ENCODE results near the gene HDAC11.

GRCh38 chr3:13513913-13514517, 33.9 kb downstream of the HDAC11 start:
- TF ChIP-seq CTCF (IDR thresholded peaks at IDR 0.05; ENCODE audit: low read depth, low read length, missing input control), result no peak
- TF ChIP-seq, protein P1, sequence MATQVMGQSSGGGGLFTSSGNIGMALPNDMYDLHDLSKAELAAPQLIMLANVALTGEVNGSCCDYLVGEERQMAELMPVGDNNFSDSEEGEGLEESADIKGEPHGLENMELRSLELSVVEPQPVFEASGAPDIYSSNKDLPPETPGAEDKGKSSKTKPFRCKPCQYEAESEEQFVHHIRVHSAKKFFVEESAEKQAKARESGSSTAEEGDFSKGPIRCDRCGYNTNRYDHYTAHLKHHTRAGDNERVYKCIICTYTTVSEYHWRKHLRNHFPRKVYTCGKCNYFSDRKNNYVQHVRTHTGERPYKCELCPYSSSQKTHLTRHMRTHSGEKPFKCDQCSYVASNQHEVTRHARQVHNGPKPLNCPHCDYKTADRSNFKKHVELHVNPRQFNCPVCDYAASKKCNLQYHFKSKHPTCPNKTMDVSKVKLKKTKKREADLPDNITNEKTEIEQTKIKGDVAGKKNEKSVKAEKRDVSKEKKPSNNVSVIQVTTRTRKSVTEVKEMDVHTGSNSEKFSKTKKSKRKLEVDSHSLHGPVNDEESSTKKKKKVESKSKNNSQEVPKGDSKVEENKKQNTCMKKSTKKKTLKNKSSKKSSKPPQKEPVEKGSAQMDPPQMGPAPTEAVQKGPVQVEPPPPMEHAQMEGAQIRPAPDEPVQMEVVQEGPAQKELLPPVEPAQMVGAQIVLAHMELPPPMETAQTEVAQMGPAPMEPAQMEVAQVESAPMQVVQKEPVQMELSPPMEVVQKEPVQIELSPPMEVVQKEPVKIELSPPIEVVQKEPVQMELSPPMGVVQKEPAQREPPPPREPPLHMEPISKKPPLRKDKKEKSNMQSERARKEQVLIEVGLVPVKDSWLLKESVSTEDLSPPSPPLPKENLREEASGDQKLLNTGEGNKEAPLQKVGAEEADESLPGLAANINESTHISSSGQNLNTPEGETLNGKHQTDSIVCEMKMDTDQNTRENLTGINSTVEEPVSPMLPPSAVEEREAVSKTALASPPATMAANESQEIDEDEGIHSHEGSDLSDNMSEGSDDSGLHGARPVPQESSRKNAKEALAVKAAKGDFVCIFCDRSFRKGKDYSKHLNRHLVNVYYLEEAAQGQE (IDR thresholded peaks at IDR 0.05), result no peak
- no peak for TF ChIP-seq GABPA (IDR thresholded peaks at IDR 0.05 in 1 of 2, conservative IDR thresholded peaks at IDR 0.05 in 1 of 2)
- TF ChIP-seq RXRA (IDR thresholded peaks at IDR 0.05), result no peak
- no peak for TF ChIP-seq MAX (IDR thresholded peaks at IDR 0.05)
- no peak for TF ChIP-seq RAD21 (IDR thresholded peaks at IDR 0.05)
- no peak for TF ChIP-seq TAF1 (conservative IDR thresholded peaks at IDR 0.05)
- TF ChIP-seq HNF4G (IDR thresholded peaks at IDR 0.05), result no peak
